GM19099 (cell line): ENCODE data around the gene FGFR2.

Source experiments
- POLR2A ChIP-seq: IDR thresholded peaks from 3 replicates; pipeline ENCODE4 v1.6.1; 2011; ENCODE audit warnings: low read depth; ENCODE audit not compliant: insufficient read length; ENCODE audit errors: extremely low read depth

FGFR2 gene

GRCh38 chr10:121455377-121455776, 142.9 kb downstream of the FGFR2 start:
- TF ChIP-seq POLR2A: no peak

- TF ChIP-seq POLR2A: no peak
These were observed 143.5 kb downstream of the FGFR2 start for GRCh38 chr10:121454781-121455180.

GRCh38 chr10:121453160-121453559, 145.1 kb downstream of the FGFR2 start:
- TF ChIP-seq POLR2A: no peak

- TF ChIP-seq POLR2A: no peak
These were observed 145.7 kb downstream of the FGFR2 start for GRCh38 chr10:121452581-121452980.

GRCh38 chr10:121450247-121450646, 148.0 kb downstream of the FGFR2 start:
- TF ChIP-seq POLR2A: no peak

GRCh38 chr10:121449482-121449924, 148.7 kb downstream of the FGFR2 start:
- no peak for TF ChIP-seq POLR2A

- TF ChIP-seq POLR2A: no peak
These were observed 149.3 kb downstream of the FGFR2 start for GRCh38 chr10:121448766-121449421.

GRCh38 chr10:121444520-121445165, 153.6 kb downstream of the FGFR2 start:
- no peak for TF ChIP-seq POLR2A

- no peak for TF ChIP-seq POLR2A
These were observed 155.9 kb downstream of the FGFR2 start for GRCh38 chr10:121442086-121442935.

- TF ChIP-seq POLR2A: no peak
These were observed 157.8 kb downstream of the FGFR2 start for GRCh38 chr10:121440461-121440860.

- TF ChIP-seq POLR2A: no peak
These were observed 159.9 kb downstream of the FGFR2 start for GRCh38 chr10:121438333-121438732.

GRCh38 chr10:121437596-121437995, 160.6 kb downstream of the FGFR2 start:
- TF ChIP-seq POLR2A: no peak

GRCh38 chr10:121436630-121437341, 161.5 kb downstream of the FGFR2 start:
- TF ChIP-seq POLR2A: no peak

GRCh38 chr10:121436281-121436629, 162.0 kb downstream of the FGFR2 start:
- TF ChIP-seq POLR2A: no peak

GRCh38 chr10:121435099-121435875, 163.0 kb downstream of the FGFR2 start:
- TF ChIP-seq POLR2A: no peak

GRCh38 chr10:121433965-121434364, 164.3 kb downstream of the FGFR2 start:
- TF ChIP-seq POLR2A: no peak
